Body of pancreas (tissue), 4 donors: ENCODE results near the gene DYRK2. TPM values are rescaled to one million over a fixed set of nuclear protein-coding genes. Genes with fewer than 3 reads are reported as not detected.

Experiments used
- ATAC-seq: fragments of 150-250 bp; one replicate; pipeline ENCODE4 v1.9.1; 2016
- DNase-seq, 4 donors: peaks; one replicate each; pipeline ENCODE4 v3.0.0-alpha.2; 2019
- H3K27ac ChIP-seq, 4 donors: fragments of 200-600 bp; sonication (generic); 1 replicate in 3 of 4; 2 replicates in 1 of 4; pipeline versions ENCODE4 v1.5.1 to v1.6.1; 2016 to 2019; ENCODE audit warnings: mild to moderate bottlenecking in 1 of 4, mixed read lengths in 1 of 4, moderate library complexity in 1 of 4
- H3K27me3 ChIP-seq, 2 donors: fragments of 200-600 bp; sonication (generic); one replicate each; pipeline ENCODE4 v1.6.0; 2016; ENCODE audit warnings: mild to moderate bottlenecking in 1 of 2
- H3K36me3 ChIP-seq, 2 donors: fragments of 200-600 bp; sonication (generic); replicated peaks in 1 of 2; 2 replicates each; pipeline ENCODE4 v1.5.1; 2016; ENCODE audit warnings: low read depth in 2 of 2; ENCODE audit not compliant: insufficient read depth in 1 of 2
- H3K4me1 ChIP-seq: fragments of 200-600 bp; sonication (generic); one replicate; pipeline ENCODE4 v1.6.0; 2016
- H3K4me3 ChIP-seq, 2 donors: fragments of 200-600 bp; sonication (generic); 1 replicate in 1 of 2; 2 replicates in 1 of 2; pipeline ENCODE4 v1.5.1; 2016 to 2019
- H3K9me3 ChIP-seq, 3 donors: fragments of 200-600 bp; sonication (generic); 1 replicate in 2 of 3; 2 replicates in 1 of 3; pipeline ENCODE4 v1.5.1; 2016
- POLR2A ChIP-seq, 3 donors: fragments of 450-650 bp; IDR thresholded peaks; one replicate each; pipeline ENCODE4 v1.6.1; 2016; ENCODE audit warnings: antibody characterized with exemption in 3 of 3, mild to moderate bottlenecking in 2 of 3
- WGBS, 2 donors: methylation state at CpG; one replicate each; pipeline ENCODE4 v1.1.5; 2017; 5-methylcytosine and 5-hydroxymethylcytosine counted together
- intact Hi-C: fragments of 100-400 bp; cut with DNase I; formaldehyde crosslinking; loops from one replicate; pipeline ENCODE4 v1.15.1; 2023
- total RNA-seq, 2 donors: library from RNA; depleted of rRNA; stranded (reverse); fragments of >200 nt; gene quantifications; one replicate each; pipeline ENCODE4 v1.1.0, GENCODE V29; 2016
- TF ChIP-seq, protein P1 (sequence below), 7 experiments: fragments of 450-650 bp in 4 of 7; fragments of 200-600 bp in 3 of 7; sonication (generic) in 3 of 7; IDR thresholded peaks; one replicate each; pipeline ENCODE4 v1.5.1; 2016 to 2019; ENCODE audit warnings: antibody characterized with exemption in 7 of 7

DYRK2 gene
- total RNA-seq, 2 donors from 2014 or later, result 15.6 to 19.8 TPM

GRCh38 chr12:67623259-67623658, 25.3 kb upstream of the DYRK2 start:
- TF ChIP-seq, protein P1, sequence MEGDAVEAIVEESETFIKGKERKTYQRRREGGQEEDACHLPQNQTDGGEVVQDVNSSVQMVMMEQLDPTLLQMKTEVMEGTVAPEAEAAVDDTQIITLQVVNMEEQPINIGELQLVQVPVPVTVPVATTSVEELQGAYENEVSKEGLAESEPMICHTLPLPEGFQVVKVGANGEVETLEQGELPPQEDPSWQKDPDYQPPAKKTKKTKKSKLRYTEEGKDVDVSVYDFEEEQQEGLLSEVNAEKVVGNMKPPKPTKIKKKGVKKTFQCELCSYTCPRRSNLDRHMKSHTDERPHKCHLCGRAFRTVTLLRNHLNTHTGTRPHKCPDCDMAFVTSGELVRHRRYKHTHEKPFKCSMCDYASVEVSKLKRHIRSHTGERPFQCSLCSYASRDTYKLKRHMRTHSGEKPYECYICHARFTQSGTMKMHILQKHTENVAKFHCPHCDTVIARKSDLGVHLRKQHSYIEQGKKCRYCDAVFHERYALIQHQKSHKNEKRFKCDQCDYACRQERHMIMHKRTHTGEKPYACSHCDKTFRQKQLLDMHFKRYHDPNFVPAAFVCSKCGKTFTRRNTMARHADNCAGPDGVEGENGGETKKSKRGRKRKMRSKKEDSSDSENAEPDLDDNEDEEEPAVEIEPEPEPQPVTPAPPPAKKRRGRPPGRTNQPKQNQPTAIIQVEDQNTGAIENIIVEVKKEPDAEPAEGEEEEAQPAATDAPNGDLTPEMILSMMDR (IDR thresholded peaks at IDR 0.05), result no peak
- TF ChIP-seq POLR2A (IDR thresholded peaks at IDR 0.05), result no peak
- Histone ChIP-seq H3K27ac (no peak overlapping the region), H3K4me3 (no peak overlapping the region), H3K27me3 (no peaks in the 10 kb centered on the region), H3K4me1 (no peaks in the 10 kb centered on the region), H3K9me3 (no peaks in the 10 kb centered on the region), H3K36me3 (no peaks in the 10 kb centered on the region)
- WGBS, 2 donors, result 57 to 87% methylated on average over 3 of the region's 3 CpGs
- DNase-seq (no peak), ATAC-seq (no peak)
- intact Hi-C loops, result no loop called here

DNA sequence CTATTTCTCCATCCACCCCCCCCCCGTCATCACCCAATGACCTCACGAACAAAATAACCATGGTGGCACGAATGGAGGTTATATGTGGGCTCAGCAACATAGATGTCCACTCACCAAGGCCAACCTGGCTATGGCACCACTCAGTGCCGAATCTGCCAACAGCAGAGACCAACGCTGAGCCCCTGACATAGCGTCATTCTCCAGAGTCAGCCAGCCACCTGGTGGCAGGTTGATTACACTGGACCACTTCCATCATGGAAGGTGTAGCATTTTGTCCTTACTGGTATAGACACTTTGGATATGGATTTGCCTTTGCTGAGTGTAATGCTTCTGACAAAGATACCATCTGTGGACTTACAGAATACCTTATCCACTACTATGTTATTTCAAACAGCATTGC, 24.2 kb upstream of the DYRK2 start:
- H3K4me3 ChIP-seq, result no peak overlapping the region
- H3K27me3 ChIP-seq, result no peaks in the 10 kb centered on the region
- WGBS, 2 donors, result 84 to 94% methylated on average over 6 of the region's 6 CpGs
- H3K27ac ChIP-seq, result no peak overlapping the region
- no peaks in the 10 kb centered on the region for H3K9me3 ChIP-seq
- H3K36me3 ChIP-seq, result no peaks in the 10 kb centered on the region
- DNase-seq, result no peak
- intact Hi-C loops, result no loop called here
- no peak for ATAC-seq
- H3K4me1 ChIP-seq, result no peaks in the 10 kb centered on the region
- no peak for TF ChIP-seq POLR2A (IDR thresholded peaks at IDR 0.05)
- TF ChIP-seq, protein P1 (IDR thresholded peaks at IDR 0.05), result peak in 1 of 7 experiments; percentile 16

DNA sequence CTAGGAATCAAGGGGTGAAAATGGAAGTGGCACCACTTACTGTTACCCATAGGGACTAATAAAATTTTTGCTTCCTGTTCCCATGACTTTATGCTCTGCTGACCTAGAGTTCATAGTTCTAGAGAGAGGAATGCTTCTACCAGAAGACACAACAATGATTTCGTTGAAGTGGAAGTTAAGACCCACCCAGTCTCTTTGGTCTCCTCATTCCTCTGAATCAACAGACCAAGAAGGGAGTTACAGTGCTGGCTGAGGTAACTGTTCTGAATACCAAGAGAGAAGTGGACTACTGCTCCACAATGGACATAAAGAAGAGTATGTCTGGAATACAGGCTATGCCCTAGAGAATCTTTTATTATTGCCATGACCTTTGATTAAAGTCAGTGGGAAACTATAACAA, 23.5 kb upstream of the DYRK2 start:
- no peaks in the 10 kb centered on the region for H3K4me1 ChIP-seq
- H3K9me3 ChIP-seq, result no peaks in the 10 kb centered on the region
- DNase-seq (no peak), ATAC-seq (no peak)
- H3K4me3 ChIP-seq, result no peak overlapping the region
- TF ChIP-seq, protein P1 (IDR thresholded peaks at IDR 0.05), result no peak
- no peak for TF ChIP-seq POLR2A (IDR thresholded peaks at IDR 0.05)
- WGBS, 2 donors, result 75 to 100% methylated on average over 1 of the region's 1 CpG
- no peak overlapping the region for H3K27ac ChIP-seq
- intact Hi-C loops, result no loop called here
- H3K36me3 ChIP-seq, result no peaks in the 10 kb centered on the region
- H3K27me3 ChIP-seq, result no peaks in the 10 kb centered on the region

- Histone ChIP-seq H3K4me1 (no peaks in the 10 kb centered on the region), H3K9me3 (no peaks in the 10 kb centered on the region), H3K4me3 (no peak overlapping the region), H3K27me3 (no peaks in the 10 kb centered on the region), H3K36me3 (no peaks in the 10 kb centered on the region), H3K27ac (no peak overlapping the region)
- intact Hi-C loops, result no loop called here
- WGBS, 2 donors, result 84 to 86% methylated on average over 2 of the region's 2 CpGs
- TF ChIP-seq, protein P1 (IDR thresholded peaks at IDR 0.05), result no peak
- TF ChIP-seq POLR2A (IDR thresholded peaks at IDR 0.05), result no peak
- DNase-seq, result no peak
- no peak for ATAC-seq
Measured at GRCh38 chr12:67626156-67626555, 22.4 kb upstream of the DYRK2 start.

- no peak for TF ChIP-seq POLR2A (IDR thresholded peaks at IDR 0.05)
- TF ChIP-seq, protein P1 (IDR thresholded peaks at IDR 0.05), result peak in 2 of 7 experiments; percentile 13 to 23
- no peaks in the 10 kb centered on the region for H3K27me3 ChIP-seq
- H3K36me3 ChIP-seq, result no peaks in the 10 kb centered on the region
- ATAC-seq (no peak), DNase-seq (peak in 3 of 4 donors; percentile 19 to 51 (median 30))
- no peak overlapping the region for H3K27ac ChIP-seq
- 56 to 62% methylated on average over 7 of the region's 7 CpGs for WGBS, 2 donors
- intact Hi-C loops, result no loop called here
- H3K4me1 ChIP-seq, result no peaks in the 10 kb centered on the region
- H3K4me3 ChIP-seq, result no peak overlapping the region
- H3K9me3 ChIP-seq, result no peaks in the 10 kb centered on the region
Measured at GRCh38 chr12:67630373-67631088, 18.0 kb upstream of the DYRK2 start.
